Peyer's patch (tissue), 4 donors: ENCODE measurements around the gene UBASH3B. TPM values are rescaled to one million over a fixed set of nuclear protein-coding genes. Genes with fewer than 3 reads are reported as not detected.
"Not testable (repeated sequence)": the region's sequence is repeated elsewhere in the genome, so short reads cannot be mapped to it uniquely, and the experiment has no call there.

Experiments used
- DNase-seq, 3 donors: peaks; one replicate each; pipeline ENCODE4 v3.0.0-alpha.2; 2017 to 2019
- H3K27ac ChIP-seq, 4 donors: fragments of 200-600 bp; sonication (generic); one replicate each; pipeline ENCODE4 v1.5.1; 2016 to 2019
- H3K27me3 ChIP-seq, 2 donors: fragments of 200-600 bp; sonication (generic); one replicate each; pipeline ENCODE4 v1.5.1; 2019
- H3K36me3 ChIP-seq, 3 donors: fragments of 200-600 bp; sonication (generic); one replicate each; pipeline ENCODE4 v1.5.1; 2016 to 2019
- H3K4me1 ChIP-seq, 4 donors: fragments of 200-600 bp; sonication (generic); one replicate each; pipeline ENCODE4 v1.5.1; 2016 to 2019
- H3K4me3 ChIP-seq, 4 donors: fragments of 200-600 bp; sonication (generic); 1 replicate in 3 of 4; 2 replicates in 1 of 4; pipeline ENCODE4 v1.5.1; 2016 to 2019; ENCODE audit warnings: mild to moderate bottlenecking in 1 of 4
- H3K9me3 ChIP-seq, 4 donors: fragments of 200-600 bp; sonication (generic); one replicate each; pipeline ENCODE4 v1.5.1; 2016 to 2019; ENCODE audit warnings: mild to moderate bottlenecking in 1 of 4
- CTCF ChIP-seq, 6 experiments: fragments of 450-650 bp in 4 of 6; fragments of 200-600 bp in 2 of 6; sonication (generic) in 1 of 6; IDR thresholded peaks; one replicate each; pipeline ENCODE4 v1.5.1; 2017 to 2019; ENCODE audit warnings: antibody characterized with exemption in 6 of 6, mild to moderate bottlenecking in 3 of 6, moderate library complexity in 1 of 6
- POLR2A ChIP-seq, 2 donors: fragments of 450-650 bp; IDR thresholded peaks; one replicate each; pipeline ENCODE4 v1.5.1; 2017; ENCODE audit warnings: antibody characterized with exemption in 2 of 2, mild to moderate bottlenecking in 2 of 2, moderate library complexity in 2 of 2
- small RNA-seq, 2 donors: library from RNA; depleted of rRNA; stranded (forward); fragments of <200 nt; gene quantifications; one replicate each; pipeline ENCODE3, GENCODE V24; 2016
- total RNA-seq, 4 donors: library from RNA; depleted of rRNA; stranded (reverse); fragments of >200 nt; gene quantifications; one replicate each; pipeline ENCODE4 v1.1.0, GENCODE V29; 2016

The UBASH3B gene
- total RNA-seq, 4 donors from 2014 or later: 2.3 to 14.9 (median 5.2) TPM

- Histone ChIP-seq H3K27me3 (no peaks in the 10 kb centered on the region), H3K36me3 (no peaks in the 10 kb centered on the region), H3K27ac (no peak overlapping the region), H3K4me3 (no peak overlapping the region), H3K9me3 (no peaks in the 10 kb centered on the region), H3K4me1 (no peaks in the 10 kb centered on the region)
- DNase-seq: no peak
- TF ChIP-seq POLR2A (IDR thresholded peaks at IDR 0.05) (no peak), CTCF (IDR thresholded peaks at IDR 0.05) (no peak)
These were observed 197.7 kb downstream of the UBASH3B start for GRCh38 chr11:122853261-122853660.

- Histone ChIP-seq H3K4me3 (no peak overlapping the region), H3K9me3 (no peaks in the 10 kb centered on the region), H3K4me1 (no peaks in the 10 kb centered on the region), H3K27me3 (no peaks in the 10 kb centered on the region), H3K36me3 (no peaks in the 10 kb centered on the region), H3K27ac (no peak overlapping the region)
- TF ChIP-seq POLR2A (IDR thresholded peaks at IDR 0.05) (no peak), CTCF (IDR thresholded peaks at IDR 0.05) (peak; percentile 63 to 80 (median 71))
- peak in 1 of 3 donors; percentile 67 for DNase-seq
These were observed 198.5 kb downstream of the UBASH3B start for GRCh38 chr11:122853971-122854446.

GRCh38 chr11:122861631-122862030, 206.1 kb downstream of the UBASH3B start:
- H3K4me1 ChIP-seq: no peaks in the 10 kb centered on the region
- H3K27me3 ChIP-seq: no peaks in the 10 kb centered on the region
- H3K27ac ChIP-seq: no peak overlapping the region
- TF ChIP-seq CTCF (IDR thresholded peaks at IDR 0.05): no peak
- no peak for TF ChIP-seq POLR2A (IDR thresholded peaks at IDR 0.05)
- H3K36me3 ChIP-seq: no peaks in the 10 kb centered on the region
- H3K9me3 ChIP-seq: no peaks in the 10 kb centered on the region
- H3K4me3 ChIP-seq: no peak overlapping the region
- no peak for DNase-seq

- Histone ChIP-seq H3K9me3 (no peaks in the 10 kb centered on the region), H3K27me3 (no peaks in the 10 kb centered on the region), H3K36me3 (no peaks in the 10 kb centered on the region), H3K4me3 (no peak overlapping the region), H3K27ac (no peak overlapping the region), H3K4me1 (no peaks in the 10 kb centered on the region)
- no peak for DNase-seq
- no peak for TF ChIP-seq POLR2A (IDR thresholded peaks at IDR 0.05)
These were observed 206.6 kb downstream of the UBASH3B start for GRCh38 chr11:122862091-122862490.

- not testable (repeated sequence) for H3K36me3 ChIP-seq, DNase-seq, H3K9me3 ChIP-seq, H3K4me3 ChIP-seq, H3K27ac ChIP-seq, H3K4me1 ChIP-seq, H3K27me3 ChIP-seq
These were observed 207.6 kb downstream of the UBASH3B start for GRCh38 chr11:122863154-122863553.

- H3K4me1 ChIP-seq: no peaks in the 10 kb centered on the region
- no peaks in the 10 kb centered on the region for H3K27me3 ChIP-seq
- no peaks in the 10 kb centered on the region for H3K9me3 ChIP-seq
- TF ChIP-seq POLR2A (IDR thresholded peaks at IDR 0.05) (no peak), CTCF (IDR thresholded peaks at IDR 0.05) (peak; percentile 47 to 78 (median 63))
- no peak overlapping the region for H3K27ac ChIP-seq
- DNase-seq: peak in 2 of 3 donors; percentile 47 to 72
- H3K36me3 ChIP-seq: no peaks in the 10 kb centered on the region
- no peak overlapping the region for H3K4me3 ChIP-seq
These were observed 208.3 kb downstream of the UBASH3B start for GRCh38 chr11:122863704-122864326.

Small RNA genes within 50 kb of the gene (small RNA-seq; reads per million reads assigned to genes)
- 0 reads per million in 2 donors for gene RF01210

Other genes starting within 250 kb of the UBASH3B start
- 1 to 10 TPM in 1 of 4 donors, not detected in 3; 4.4 TPM for gene CRTAM, start 182.8 kb downstream of the UBASH3B start, total RNA-seq
- gene JHY, start 227.0 kb downstream of the UBASH3B start, total RNA-seq: 10 to 100 TPM in 1 of 4 donors, 1 to 10 TPM in 3; 1.8 to 15.7 (median 3.0) TPM